GM21717 (cell line): ENCODE results near the gene POFUT2.
"Not testable (repeated sequence)": the region's sequence is repeated elsewhere in the genome, so short reads cannot be mapped to it uniquely, and the experiment has no call there.

Experiments
- ATAC-seq: cut with Tn5 transposase; IDR thresholded peaks from one replicate; pipeline ENCODE4 v1.9.1; 2021; ENCODE audit warnings: mild to moderate bottlenecking, moderate library complexity; ENCODE audit not compliant: unreplicated experiment

POFUT2 gene

DNA sequence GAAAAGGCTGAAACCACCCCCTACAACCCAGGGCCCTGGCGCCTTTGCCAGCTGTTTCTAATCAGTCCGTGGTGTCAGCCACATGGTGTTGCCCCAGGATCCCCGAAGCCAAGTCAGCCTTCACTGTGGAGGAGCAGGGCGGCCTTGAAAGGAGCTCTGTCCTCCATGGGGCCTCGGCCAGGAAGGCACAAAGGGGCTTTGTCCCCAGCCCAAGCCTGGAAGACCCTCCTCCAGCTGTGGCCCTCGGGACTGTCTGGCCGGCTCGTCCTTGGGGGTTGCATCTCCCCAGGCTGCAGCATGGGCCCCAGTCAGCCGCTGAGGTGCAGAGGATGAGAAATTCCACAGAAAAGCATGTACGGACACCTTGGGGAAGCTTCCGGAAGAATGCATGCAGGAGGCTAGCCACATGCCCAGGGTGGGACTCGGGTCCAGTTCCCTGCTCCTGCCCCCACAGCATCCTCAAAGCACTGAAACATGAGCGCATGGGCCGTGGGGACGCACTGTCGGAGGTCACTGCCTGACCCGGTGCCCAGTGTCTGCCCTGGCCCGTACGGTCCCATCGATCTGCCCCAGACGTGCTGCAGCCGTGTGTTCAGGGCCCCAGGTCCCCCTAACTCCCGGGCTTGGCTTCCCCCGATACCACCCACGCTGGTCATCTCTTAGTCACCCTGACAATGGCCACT lies 38.6 kb upstream of the POFUT2 start:
- ATAC-seq, result no peak

DNA sequence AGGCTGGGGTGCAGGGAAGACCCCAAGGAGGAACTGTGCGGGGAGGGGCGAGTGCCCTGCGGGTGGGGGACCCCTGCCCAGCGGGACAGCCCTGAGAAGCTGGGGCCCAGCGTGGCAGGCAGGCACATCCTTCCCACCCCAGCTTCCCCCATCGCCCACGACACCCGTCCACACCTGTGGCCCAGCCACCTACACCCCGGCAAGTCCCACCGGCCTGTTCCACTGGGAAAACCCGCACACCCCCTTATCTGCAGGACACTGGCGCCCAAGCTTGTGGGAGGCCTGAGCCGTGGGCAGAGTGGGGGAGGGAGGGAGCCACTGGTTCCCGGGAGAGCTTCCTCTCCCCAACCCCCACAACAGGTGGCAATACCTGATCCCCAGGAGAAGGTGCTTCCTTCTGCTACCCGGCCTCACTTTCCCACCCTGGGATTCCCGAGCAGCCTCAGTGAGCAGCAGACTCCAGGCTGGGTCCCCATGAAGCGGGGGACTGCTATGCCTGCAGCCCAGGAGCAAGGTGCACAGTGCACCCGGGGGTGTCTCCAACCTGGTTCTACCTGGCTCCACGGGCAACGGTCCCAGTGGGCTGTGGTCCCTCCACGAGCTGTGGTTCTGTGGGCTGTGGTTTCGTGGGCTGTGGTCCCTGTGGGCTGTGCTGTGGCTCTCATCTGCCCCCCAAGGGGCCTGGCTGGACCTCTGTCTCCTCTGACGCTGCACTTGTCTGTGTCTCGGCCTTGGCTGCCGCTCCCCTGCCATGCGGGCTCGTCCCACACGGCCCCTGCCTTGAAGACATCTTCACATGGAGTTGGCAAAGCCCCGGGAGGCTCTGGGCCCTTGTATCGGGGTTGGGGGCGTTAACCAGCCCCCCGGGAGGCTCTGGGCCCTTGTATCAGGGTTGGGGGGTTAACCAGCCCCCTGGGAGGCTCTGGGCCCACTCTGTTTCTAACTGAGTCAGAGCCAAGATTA lies 37.8 kb upstream of the POFUT2 start:
- ATAC-seq, result no peak

DNA sequence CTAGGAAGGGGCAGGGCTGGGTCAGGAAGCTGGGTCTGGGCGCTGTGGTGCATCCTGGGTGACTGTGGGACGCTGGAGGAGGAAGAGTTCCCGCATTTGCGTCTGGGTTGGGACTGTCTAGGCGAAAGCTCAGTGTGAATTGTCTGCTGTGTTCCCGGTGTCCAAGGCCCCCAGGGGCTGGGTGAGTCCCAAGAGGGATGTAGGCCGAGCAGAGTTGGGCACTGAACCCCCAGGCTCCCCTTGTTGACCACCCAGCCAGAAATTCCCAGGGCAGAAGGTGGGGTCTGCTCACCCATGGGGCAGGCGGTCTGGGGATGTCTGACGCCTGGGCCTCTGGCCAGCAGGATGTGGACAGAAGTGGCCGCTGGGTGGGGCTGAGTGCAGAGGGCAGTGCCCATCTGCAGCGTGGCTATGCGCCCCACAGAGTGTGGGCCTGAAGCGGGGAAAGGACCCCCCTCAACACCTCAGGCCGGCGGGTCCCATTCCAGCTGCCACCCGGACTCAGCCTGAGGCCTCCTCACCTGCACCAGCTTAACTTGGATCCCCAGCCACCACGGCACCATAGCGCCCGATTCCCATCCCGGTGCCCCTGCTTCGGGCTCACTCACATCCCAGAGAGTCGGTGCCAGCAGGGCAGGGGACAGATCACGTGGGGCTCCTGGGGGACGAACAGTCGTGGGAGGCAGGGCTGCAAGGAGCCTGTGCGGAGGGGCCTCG lies 37.0 kb upstream of the POFUT2 start:
- no peak for ATAC-seq

DNA sequence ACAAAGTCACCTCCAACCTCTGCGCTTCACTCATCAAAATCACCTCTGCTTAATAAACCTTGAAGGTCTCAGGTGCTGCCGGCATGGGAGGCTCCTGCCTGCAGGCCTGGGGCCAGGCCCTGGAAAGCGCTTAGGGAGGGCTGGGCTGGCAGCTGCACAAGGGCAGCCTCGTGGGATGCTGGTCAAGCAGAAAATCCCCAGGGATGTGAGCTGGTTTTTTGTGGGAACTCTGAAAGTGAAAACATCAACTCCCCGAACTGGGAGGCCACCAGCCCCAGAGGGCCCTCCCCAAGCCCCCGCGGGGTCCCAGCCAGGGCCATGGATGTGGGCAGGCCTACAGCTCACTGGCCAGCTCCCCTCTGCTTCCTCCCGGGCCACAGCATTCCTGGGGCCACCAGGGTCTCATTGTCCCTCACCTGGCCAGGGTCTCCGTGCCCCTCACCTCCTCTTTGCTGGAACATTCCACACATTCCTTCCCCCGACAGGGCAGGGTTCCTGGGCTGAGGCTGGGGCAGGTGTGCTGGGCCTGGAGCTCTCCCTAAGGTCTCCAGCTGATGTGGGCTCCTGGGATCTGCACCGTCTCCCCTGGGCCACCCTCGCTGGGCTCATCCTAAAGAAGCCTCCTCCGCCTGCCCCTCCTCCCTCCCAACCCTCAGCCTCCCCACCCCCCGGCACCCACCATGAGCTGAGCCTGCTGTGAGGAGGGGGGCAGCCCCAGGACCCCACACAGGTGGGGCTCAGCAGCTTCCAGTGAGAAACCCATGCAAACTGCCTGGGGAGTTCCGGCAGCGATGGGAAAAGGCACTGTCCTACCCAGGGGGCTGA lies 36.0 kb upstream of the POFUT2 start:
- ATAC-seq, result no peak

DNA sequence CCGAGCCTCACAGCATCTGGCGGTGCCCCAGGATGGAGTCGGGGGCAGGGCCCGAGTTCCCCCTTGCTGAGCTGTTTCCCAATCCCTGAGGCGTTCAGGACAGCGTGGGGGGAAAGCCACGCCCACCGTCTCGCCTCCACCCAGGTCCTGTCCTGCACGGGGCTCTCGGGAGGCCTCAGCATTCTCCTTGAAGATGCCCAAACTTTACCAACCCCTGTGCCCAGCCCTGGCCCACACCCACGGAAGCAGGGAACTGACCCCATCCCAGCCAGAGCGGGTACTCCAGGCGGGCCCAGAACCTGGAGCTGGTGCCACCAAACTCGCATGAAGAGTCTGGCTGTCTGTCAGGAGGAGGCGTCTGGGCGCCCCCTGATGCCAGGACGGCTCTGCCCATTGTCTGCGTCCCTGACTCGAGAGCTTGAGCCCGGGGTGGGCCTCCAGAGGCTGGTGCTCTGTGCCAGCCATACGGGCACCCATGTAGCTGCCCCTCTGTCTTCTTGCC lies 35.3 kb upstream of the POFUT2 start:
- no peak for ATAC-seq

GRCh38 chr21:45322231-45322959 lies 34.7 kb upstream of the POFUT2 start:
- ATAC-seq, result no peak

GRCh38 chr21:45320261-45321025 lies 32.7 kb upstream of the POFUT2 start:
- no peak for ATAC-seq

DNA sequence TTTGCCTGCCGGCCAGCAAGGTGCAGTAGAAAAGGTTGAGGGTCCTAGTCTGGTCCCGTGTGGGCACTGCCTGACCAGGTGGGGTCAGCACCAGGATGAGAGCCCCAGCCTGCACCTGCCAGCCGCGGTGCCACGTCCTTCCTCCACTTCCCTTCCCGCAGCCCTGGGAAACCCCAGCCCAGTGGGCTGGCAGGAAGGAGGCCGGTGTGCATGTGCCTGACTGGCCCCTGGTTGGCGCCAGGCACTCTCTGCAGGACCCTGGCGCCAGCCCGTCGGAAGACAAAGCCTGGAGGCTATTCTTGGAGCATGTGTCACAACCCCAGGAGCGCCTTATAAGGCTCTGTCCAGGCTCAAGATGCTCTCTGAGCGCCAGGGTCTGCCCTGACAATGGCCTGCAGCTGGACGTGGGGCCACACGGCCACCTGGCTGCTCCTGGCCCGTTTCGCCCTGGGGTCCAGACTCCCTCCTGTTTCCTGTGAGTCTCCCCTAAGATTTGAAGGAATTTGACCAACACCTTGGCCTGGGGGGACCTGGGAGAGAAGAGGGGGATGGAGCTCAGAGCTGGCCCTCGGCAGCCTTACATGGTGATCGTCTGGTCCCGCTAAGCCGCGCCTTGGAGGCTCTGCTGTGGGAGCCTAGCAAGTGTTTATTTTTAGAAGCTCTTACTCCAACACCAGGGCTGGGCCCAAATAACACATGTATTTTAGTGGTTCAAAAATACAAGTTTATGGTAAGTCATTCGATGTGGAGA lies 31.9 kb upstream of the POFUT2 start:
- ATAC-seq, result no peak

- ATAC-seq, result no peak
These were observed 31.1 kb upstream of the POFUT2 start for GRCh38 chr21:45318556-45319404.

DNA sequence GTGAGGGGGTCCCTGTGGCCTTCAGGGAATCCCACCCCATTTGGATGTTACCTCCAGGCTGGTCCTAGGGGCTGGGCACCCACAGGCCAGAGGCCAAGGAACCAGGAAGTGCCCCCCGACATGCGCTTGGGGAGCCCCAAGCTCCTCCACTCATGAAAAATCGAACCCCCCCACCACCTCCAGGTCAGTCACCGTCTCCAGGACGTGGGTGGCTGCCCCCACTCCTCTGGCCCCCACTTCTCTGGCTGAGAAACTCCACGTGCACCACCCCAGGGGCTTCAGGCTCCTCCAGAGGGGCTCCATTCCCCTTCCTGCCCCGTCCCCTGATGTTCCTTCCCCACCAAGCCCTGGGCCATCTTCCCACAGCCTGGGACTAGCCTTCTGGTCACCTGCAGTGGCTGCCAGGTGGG lies 30.5 kb upstream of the POFUT2 start:
- no peak for ATAC-seq

DNA sequence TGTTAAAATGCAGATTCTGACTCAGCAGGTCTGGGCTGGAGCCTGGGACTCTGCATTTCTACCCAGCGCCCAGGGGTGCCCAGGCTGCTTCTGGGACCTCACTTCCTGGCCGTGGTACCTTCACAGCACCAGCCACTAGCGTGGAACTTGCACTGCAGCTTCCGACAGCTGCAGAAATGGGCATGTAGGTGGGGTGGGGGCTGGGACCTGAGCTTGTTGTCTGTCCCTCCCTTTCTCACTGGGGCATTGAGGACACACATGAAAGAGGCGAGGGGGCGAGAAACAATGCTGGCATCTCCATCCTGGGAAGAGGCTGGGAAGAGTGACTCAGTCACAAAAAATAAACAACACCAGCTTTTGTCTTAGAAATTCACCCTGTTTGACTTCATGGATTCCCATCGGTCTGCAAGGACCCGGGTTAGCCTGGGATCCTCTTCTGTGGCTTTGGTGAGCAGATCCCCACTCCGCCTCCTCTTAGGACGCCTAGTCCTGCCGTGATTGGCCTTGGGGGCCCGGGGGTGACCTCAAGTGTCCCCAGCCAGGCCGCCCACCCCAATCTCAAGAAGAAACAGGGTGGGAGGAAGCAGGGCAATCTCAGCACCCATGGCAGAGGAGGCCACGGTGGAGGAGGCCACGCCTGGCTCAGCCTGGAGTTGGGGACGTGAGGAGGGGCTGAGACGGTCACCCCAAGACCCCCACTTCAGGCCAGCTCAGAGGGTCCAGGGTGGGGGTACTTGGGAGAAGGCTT lies 29.9 kb upstream of the POFUT2 start:
- ATAC-seq, result no peak

GRCh38 chr21:45316871-45317397 lies 29.2 kb upstream of the POFUT2 start:
- no peak for ATAC-seq

GRCh38 chr21:45315676-45316470 lies 28.2 kb upstream of the POFUT2 start:
- ATAC-seq, result not testable (repeated sequence)

DNA sequence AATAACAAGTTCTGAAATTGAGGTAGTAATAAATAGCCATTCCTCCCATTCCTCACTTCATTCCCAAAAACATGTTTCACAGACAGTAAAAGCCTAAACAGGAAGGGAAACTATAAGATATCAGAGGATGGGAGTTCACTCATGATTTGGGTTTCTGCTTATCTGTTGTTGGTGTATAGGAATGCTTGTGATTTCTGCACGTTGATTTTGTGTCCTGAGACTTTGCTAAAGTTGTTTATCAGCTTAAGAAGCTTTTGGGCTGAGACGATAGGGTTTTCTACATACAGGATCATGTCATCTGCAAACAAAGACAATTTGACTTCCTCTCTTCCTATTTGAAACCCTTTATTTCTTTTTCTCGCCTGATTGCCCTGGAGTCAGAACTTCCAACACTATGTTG lies 26.0 kb upstream of the POFUT2 start:
- no peak for ATAC-seq

GRCh38 chr21:45313015-45313414 lies 25.3 kb upstream of the POFUT2 start:
- no peak for ATAC-seq

- ATAC-seq, result no peak
These were observed 24.6 kb upstream of the POFUT2 start for GRCh38 chr21:45312296-45312695.
